Bronchial epithelial cell (primary cell): ENCODE measurements around the gene GRID2. TPM values are rescaled to one million over a fixed set of nuclear protein-coding genes. Genes with fewer than 3 reads are reported as not detected.
A peak's percentile ranks its signal among the peaks of the same experiment; 100 is the strongest.
"Not testable (repeated sequence)": the region's sequence is repeated elsewhere in the genome, so short reads cannot be mapped to it uniquely, and the experiment has no call there.

ENCODE experiments used
- DNase-seq: peaks from one replicate; pipeline ENCODE4 v3.0.0-alpha.2; 2010; ENCODE audit warnings: low read depth
- FAIRE-seq: peaks from 2 replicates; lab custom pipeline; 2011; peaks lifted over from hg19 to GRCh38; lab: Jason Lieb, UNC
- H3K27me3 ChIP-seq: 2 replicates; pipeline ENCODE4 v1.5.1; 2011; ENCODE audit warnings: low read length; ENCODE audit not compliant: control insufficient read depth, insufficient read depth
- H3K36me3 ChIP-seq: 2 replicates; pipeline ENCODE4 v1.5.1; 2011; ENCODE audit warnings: low read length; ENCODE audit not compliant: control insufficient read depth, insufficient read depth
- H3K4me3 ChIP-seq: 2 replicates; pipeline ENCODE4 v1.5.1; 2011; ENCODE audit warnings: mild to moderate bottlenecking, low read depth, low read length, control low read depth
- total RNA-seq: library from RNA; depleted of rRNA; stranded (reverse); fragments of >200 nt; gene quantifications from 2 replicates; pipeline ENCODE4 v1.2.1, GENCODE V29; 2014
- TF ChIP-seq, protein P1 (sequence below): IDR thresholded peaks from 2 replicates; pipeline ENCODE4 v1.5.1; 2011; ENCODE audit warnings: mild to moderate bottlenecking, moderate library complexity, low read length, control low read depth, inconsistent platforms; ENCODE audit not compliant: insufficient read depth, severe bottlenecking

Gene GRID2
- total RNA-seq, 1 donor from 2014 or later, result not detected

- FAIRE-seq, result no peak
- no peak for DNase-seq
- Histone ChIP-seq H3K36me3 (no peaks in the 10 kb centered on the region), H3K27me3 (no peaks in the 10 kb centered on the region), H3K4me3 (no peak overlapping the region)
- TF ChIP-seq, protein P1, sequence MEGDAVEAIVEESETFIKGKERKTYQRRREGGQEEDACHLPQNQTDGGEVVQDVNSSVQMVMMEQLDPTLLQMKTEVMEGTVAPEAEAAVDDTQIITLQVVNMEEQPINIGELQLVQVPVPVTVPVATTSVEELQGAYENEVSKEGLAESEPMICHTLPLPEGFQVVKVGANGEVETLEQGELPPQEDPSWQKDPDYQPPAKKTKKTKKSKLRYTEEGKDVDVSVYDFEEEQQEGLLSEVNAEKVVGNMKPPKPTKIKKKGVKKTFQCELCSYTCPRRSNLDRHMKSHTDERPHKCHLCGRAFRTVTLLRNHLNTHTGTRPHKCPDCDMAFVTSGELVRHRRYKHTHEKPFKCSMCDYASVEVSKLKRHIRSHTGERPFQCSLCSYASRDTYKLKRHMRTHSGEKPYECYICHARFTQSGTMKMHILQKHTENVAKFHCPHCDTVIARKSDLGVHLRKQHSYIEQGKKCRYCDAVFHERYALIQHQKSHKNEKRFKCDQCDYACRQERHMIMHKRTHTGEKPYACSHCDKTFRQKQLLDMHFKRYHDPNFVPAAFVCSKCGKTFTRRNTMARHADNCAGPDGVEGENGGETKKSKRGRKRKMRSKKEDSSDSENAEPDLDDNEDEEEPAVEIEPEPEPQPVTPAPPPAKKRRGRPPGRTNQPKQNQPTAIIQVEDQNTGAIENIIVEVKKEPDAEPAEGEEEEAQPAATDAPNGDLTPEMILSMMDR, result no peak
These were observed 58.3 kb downstream of the GRID2 start for GRCh38 chr4:92362028-92362427.

DNA sequence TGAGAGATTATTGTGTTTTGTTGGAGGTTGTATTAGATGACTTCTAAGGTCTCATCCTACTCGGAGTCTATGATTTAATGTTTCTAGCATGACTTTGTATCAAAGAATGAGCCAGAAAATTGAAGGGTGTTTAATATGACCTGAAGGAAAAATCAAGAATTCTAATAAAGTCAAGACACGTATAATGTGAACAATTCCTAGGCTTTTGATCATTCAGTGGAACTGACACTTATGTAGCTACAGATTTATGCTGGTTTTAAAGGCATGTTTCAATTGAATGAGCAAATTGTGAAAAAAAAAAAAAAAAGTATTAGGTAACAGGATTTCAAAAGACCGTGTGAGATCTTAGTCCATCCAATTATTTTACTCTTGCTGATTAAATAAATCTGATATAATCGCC is 64.9 kb downstream of the GRID2 start:
- DNase-seq (no peak), FAIRE-seq (no peak)
- Histone ChIP-seq H3K4me3 (no peak overlapping the region), H3K27me3 (no peaks in the 10 kb centered on the region), H3K36me3 (no peaks in the 10 kb centered on the region)
- TF ChIP-seq, protein P1, result no peak

DNA sequence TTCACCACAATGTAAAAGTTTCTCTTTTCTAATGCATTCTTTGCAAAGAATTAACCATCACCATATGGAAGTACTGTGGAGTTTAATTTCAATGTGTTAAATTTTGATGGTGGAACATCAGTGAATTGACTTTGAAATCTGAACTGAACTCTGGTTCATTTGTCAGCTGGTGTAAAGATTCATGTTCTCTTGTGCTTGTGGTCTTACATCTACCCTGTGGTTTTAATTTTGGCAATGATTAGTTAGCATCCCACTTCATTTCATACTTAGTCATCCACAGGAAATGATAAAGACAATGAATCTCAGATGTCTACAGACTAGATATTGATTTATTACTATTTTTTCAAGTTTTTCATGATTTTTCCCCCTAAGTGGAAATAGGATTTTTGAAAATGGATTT is 77.8 kb downstream of the GRID2 start:
- TF ChIP-seq, protein P1, result no peak
- Histone ChIP-seq H3K4me3 (no peak overlapping the region), H3K36me3 (no peaks in the 10 kb centered on the region), H3K27me3 (no peaks in the 10 kb centered on the region)
- DNase-seq (peak; percentile 6), FAIRE-seq (no peak)

- TF ChIP-seq, protein P1, result no peak
- H3K36me3 ChIP-seq, result no peaks in the 10 kb centered on the region
- DNase-seq (no peak), FAIRE-seq (no peak)
- no peaks in the 10 kb centered on the region for H3K27me3 ChIP-seq
- H3K4me3 ChIP-seq, result no peak overlapping the region
These were observed 78.4 kb downstream of the GRID2 start for GRCh38 chr4:92382128-92382527.

DNA sequence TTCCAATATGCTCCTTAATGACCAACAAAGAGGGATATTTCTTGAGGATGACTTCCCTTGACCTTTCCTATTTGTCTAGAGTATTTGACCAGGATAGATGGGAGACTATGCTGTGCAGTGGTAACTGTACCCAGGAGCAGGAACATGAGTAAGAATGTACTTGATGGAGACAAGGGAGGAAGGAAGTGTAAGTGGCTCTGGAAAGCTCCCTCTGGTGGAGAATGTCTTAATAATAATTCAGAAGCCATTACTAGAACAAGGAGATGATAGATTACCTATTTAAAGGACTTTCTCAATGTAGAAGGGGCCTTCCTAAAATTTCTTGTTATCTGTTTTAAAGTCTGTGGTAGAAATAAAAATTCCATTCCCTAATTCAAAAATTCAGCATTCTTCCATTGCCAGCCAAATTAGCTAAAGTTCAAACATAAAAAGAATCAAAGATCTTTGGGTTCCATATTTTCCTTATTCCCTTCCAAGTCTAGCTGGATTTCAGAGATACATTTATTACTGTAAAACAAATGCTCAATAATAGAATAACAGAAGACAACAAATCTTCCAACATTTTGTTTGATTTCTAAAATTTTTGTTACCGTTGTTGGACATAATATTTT is 83.8 kb downstream of the GRID2 start:
- FAIRE-seq (no peak), DNase-seq (peak; percentile 69)
- TF ChIP-seq, protein P1, result peak; percentile 56
- Histone ChIP-seq H3K27me3 (no peaks in the 10 kb centered on the region), H3K36me3 (no peaks in the 10 kb centered on the region), H3K4me3 (no peak overlapping the region)

- no peak overlapping the region for H3K4me3 ChIP-seq
- no peak for DNase-seq
- TF ChIP-seq, protein P1, result no peak
- H3K36me3 ChIP-seq, result no peaks in the 10 kb centered on the region
- no peak for FAIRE-seq
- no peaks in the 10 kb centered on the region for H3K27me3 ChIP-seq
These were observed 95.3 kb downstream of the GRID2 start for GRCh38 chr4:92399032-92399431.

DNA sequence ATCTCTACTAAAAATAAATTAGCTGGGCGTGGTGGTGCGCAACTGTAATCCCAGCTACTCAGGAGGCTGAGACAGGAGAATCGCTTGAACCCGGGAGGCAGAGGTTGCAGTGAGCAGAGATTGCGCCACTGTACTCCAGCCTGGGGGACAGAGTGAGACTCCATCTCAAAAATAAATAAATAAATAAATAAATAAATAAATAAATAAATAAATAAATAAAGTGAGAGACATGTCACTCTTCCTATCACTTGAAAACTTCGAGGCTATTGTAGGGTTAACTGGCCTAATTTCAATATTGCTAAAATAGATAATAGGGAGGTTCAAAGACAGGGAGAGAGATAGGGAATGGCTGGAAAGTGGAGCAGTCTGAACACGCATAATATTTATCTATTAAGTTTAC is 99.8 kb downstream of the GRID2 start:
- not testable (repeated sequence) for FAIRE-seq, H3K36me3 ChIP-seq, DNase-seq, H3K4me3 ChIP-seq, H3K27me3 ChIP-seq
